ENCODE results near the gene NPSR1. TPM values are rescaled to one million over a fixed set of nuclear protein-coding genes. Genes with fewer than 3 reads are reported as not detected.

The NPSR1 gene
- total and polyA plus RNA-seq, 9 of the 15 experiments (the other 6 are each of a cell fraction or from before 2014, with no cell fraction given) = not detected

DNA sequence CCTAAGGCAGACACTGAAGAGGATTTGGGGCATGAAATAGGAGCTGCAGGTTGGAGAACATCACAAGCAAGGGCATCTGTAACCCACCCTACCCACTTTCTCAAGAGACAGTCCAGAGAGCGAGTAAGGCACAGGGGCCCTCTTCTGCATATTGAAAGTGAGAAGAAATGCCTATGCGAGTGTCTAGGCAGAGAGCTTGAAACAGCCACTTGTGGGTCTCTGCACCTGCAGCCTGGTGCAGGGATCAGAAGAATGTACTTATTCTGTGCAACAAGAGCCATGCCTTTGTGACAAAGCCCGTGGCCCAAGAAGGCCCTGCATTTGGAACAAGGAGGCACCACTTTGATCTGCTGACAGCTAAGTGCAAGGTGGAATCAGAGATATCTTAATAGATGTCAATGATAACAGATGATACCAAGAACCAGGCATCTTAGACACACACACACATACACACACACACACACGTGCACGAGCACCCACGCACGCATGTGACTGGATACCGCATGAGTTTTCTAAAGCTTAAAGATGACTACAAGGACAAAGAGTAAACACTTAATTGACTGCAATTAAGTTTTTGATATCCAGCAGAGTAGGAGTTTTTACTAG, 89.3 kb downstream of the NPSR1 start:
- Histone ChIP-seq H3K9me3 (replicated peaks; ENCODE audit: control insufficient read depth, insufficient read depth, low read depth, low read length) (no peaks in the 10 kb centered on the region), H3K27ac (ENCODE audit: extremely low read depth, low read depth, low read length) (no peak overlapping the region), H3K9ac (ENCODE audit: insufficient read depth in 1 of 2, low read depth in 2 of 2, low read length in 2 of 2) (no peak overlapping the region), H3K36me3 (ENCODE audit: control insufficient read depth, insufficient read depth, low read length) (no peaks in the 10 kb centered on the region), H2AFZ (ENCODE audit: low read depth, low read length) (no peak overlapping the region), H3K9me1 (ENCODE audit: control insufficient read depth, insufficient read depth, low read length) (no peaks in the 10 kb centered on the region), H3K79me2 (ENCODE audit: control insufficient read depth, insufficient read depth, low read length) (no peaks in the 10 kb centered on the region), H3K4me2 (ENCODE audit: insufficient read depth, low read length) (no peak overlapping the region), H3K4me1 (replicated peaks in 1 of 2; ENCODE audit: control insufficient read depth in 2 of 2, insufficient read depth in 2 of 2, low read length in 2 of 2) (no peaks in the 10 kb centered on the region), H3K27me3 (ENCODE audit: control insufficient read depth in 2 of 2, insufficient read depth in 2 of 2, low read length in 2 of 2) (no peaks in the 10 kb centered on the region), H4K20me1 (replicated peaks; ENCODE audit: control insufficient read depth, insufficient read depth, low read length) (no peaks in the 10 kb centered on the region), H3K4me3 (no peak overlapping the region)
- ChIA-PET CTCF (ENCODE audit: low intra/inter-chr PET ratio) (no interaction called here), POLR2A (no interaction called here)
- ATAC-seq = no peak
- TF ChIP-seq, protein P1, sequence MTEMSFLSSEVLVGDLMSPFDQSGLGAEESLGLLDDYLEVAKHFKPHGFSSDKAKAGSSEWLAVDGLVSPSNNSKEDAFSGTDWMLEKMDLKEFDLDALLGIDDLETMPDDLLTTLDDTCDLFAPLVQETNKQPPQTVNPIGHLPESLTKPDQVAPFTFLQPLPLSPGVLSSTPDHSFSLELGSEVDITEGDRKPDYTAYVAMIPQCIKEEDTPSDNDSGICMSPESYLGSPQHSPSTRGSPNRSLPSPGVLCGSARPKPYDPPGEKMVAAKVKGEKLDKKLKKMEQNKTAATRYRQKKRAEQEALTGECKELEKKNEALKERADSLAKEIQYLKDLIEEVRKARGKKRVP (CRISPR knock-in tag; IDR thresholded peaks at IDR 0.05) = no peak
- TF ChIP-seq POLR2H (tag; IDR thresholded peaks at IDR 0.05; ENCODE audit: low read depth) (no peak), TAF9B (IDR thresholded peaks at IDR 0.05; ENCODE audit: partially characterized antibody) (no peak), ELF4 (CRISPR knock-in tag; IDR thresholded peaks at IDR 0.05) (no peak), HIVEP1 (CRISPR knock-in tag; IDR thresholded peaks at IDR 0.05) (no peak), MCM7 (IDR thresholded peaks at IDR 0.05) (no peak), KLF6 (CRISPR knock-in tag; IDR thresholded peaks at IDR 0.05; ENCODE audit: borderline replicate concordance) (no peak), RUNX1 (IDR thresholded peaks at IDR 0.05; ENCODE audit: low read depth) (no peak), ZNF778 (CRISPR knock-in tag; IDR thresholded peaks at IDR 0.05) (no peak)
- TF ChIP-seq, protein P2, sequence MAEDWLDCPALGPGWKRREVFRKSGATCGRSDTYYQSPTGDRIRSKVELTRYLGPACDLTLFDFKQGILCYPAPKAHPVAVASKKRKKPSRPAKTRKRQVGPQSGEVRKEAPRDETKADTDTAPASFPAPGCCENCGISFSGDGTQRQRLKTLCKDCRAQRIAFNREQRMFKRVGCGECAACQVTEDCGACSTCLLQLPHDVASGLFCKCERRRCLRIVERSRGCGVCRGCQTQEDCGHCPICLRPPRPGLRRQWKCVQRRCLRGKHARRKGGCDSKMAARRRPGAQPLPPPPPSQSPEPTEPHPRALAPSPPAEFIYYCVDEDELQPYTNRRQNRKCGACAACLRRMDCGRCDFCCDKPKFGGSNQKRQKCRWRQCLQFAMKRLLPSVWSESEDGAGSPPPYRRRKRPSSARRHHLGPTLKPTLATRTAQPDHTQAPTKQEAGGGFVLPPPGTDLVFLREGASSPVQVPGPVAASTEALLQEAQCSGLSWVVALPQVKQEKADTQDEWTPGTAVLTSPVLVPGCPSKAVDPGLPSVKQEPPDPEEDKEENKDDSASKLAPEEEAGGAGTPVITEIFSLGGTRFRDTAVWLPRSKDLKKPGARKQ (CRISPR knock-in tag; IDR thresholded peaks at IDR 0.05) = no peak
- in situ Hi-C loops (cut with MboI) = no loop called here
- FAIRE-seq = no peak
- WGBS (ENCODE audit: insufficient coverage, low coverage, missing lambda C conversion rate) = 3% methylated on average over 8 of the region's 8 CpGs
- intact Hi-C loops (cut with micrococcal nuclease) = no loop called here
- DNase-seq (ENCODE audit: extremely low read depth in 1 of 4, low spot score in 3 of 4) = no peak
- no TSS peak for BruUV-seq (replicated peaks)

All from K562 (cell line).